GM08714 (cell line): ENCODE measurements around the gene IER3.

Experiments
- H3K4me3 ChIP-seq: fragments of 200-500 bp; sonication (Bioruptor generic); 2 replicates; pipeline ENCODE4 v1.5.1; 2014; ENCODE audit warnings: mild to moderate bottlenecking, low read length, inconsistent platforms
- ZNF274 ChIP-seq: IDR thresholded peaks from 2 replicates; pipeline ENCODE4 v1.6.1; 2012; ENCODE audit warnings: mild to moderate bottlenecking, low read depth, low read length

The IER3 gene

GRCh38 chr6:30744054-30744805 is at the start of gene IER3:
TSS of gene IER3 (minus strand) at chr6:30744547. CDS start at chr6:30744518, 29 bp downstream.
- H3K4me3 ChIP-seq, result peak within 1 kb of the TSS; percentile 94
- no peak for TF ChIP-seq ZNF274

GRCh38 chr6:30793521-30794194 is 49.3 kb upstream of the IER3 start:
- H3K4me3 ChIP-seq, result no peak overlapping the region
- TF ChIP-seq ZNF274, result no peak

- no peak overlapping the region for H3K4me3 ChIP-seq
- no peak for TF ChIP-seq ZNF274
Observed at GRCh38 chr6:30792786-30793185, 48.4 kb upstream of the IER3 start.

- no peak for TF ChIP-seq ZNF274
Observed at GRCh38 chr6:30790724-30791383, 46.5 kb upstream of the IER3 start.

GRCh38 chr6:30789606-30790005 is 45.3 kb upstream of the IER3 start:
- no peak for TF ChIP-seq ZNF274

More at GRCh38 chr6:30790724-30791383, 46.5 kb upstream of the IER3 start:
- H3K4me3 ChIP-seq, result no peak overlapping the region

GRCh38 chr6:30787954-30788353 is 43.6 kb upstream of the IER3 start:
- TF ChIP-seq ZNF274, result no peak
- no peak overlapping the region for H3K4me3 ChIP-seq

More at GRCh38 chr6:30789606-30790005, 45.3 kb upstream of the IER3 start:
- H3K4me3 ChIP-seq, result no peak overlapping the region

- H3K4me3 ChIP-seq, result no peak overlapping the region
- TF ChIP-seq ZNF274, result no peak
Observed at GRCh38 chr6:30782425-30783014, 38.2 kb upstream of the IER3 start.

GRCh38 chr6:30781743-30782424 is 37.5 kb upstream of the IER3 start:
- no peak for TF ChIP-seq ZNF274
- no peak overlapping the region for H3K4me3 ChIP-seq

- TF ChIP-seq ZNF274, result no peak
- H3K4me3 ChIP-seq, result no peak overlapping the region
Observed at GRCh38 chr6:30781395-30781742, 37.0 kb upstream of the IER3 start.

- no peak for TF ChIP-seq ZNF274
- H3K4me3 ChIP-seq, result no peak overlapping the region
Observed at GRCh38 chr6:30780642-30780920, 36.2 kb upstream of the IER3 start.

GRCh38 chr6:30779850-30780641 is 35.7 kb upstream of the IER3 start:
- no peak overlapping the region for H3K4me3 ChIP-seq
- TF ChIP-seq ZNF274, result no peak

GRCh38 chr6:30778001-30778635 is 33.8 kb upstream of the IER3 start:
- no peak for TF ChIP-seq ZNF274
- H3K4me3 ChIP-seq, result no peak overlapping the region

GRCh38 chr6:30777155-30777485 is 32.8 kb upstream of the IER3 start:
- no peak overlapping the region for H3K4me3 ChIP-seq
- TF ChIP-seq ZNF274, result no peak
